GM19193 (cell line): ENCODE results near the gene BAIAP2.

ENCODE experiments used
- POLR2A ChIP-seq: IDR thresholded peaks from 4 replicates; pipeline ENCODE4 v1.6.1; 2011; ENCODE audit not compliant: insufficient read depth, insufficient read length; ENCODE audit errors: extremely low read depth

Gene BAIAP2

GRCh38 chr17:81012574-81013447 is 22.1 kb upstream of the BAIAP2 start:
- TF ChIP-seq POLR2A = no peak

- TF ChIP-seq POLR2A = no peak
Measured at GRCh38 chr17:81013642-81014041, 21.3 kb upstream of the BAIAP2 start.

- TF ChIP-seq POLR2A = no peak
Measured at GRCh38 chr17:81015136-81015535, 19.8 kb upstream of the BAIAP2 start.

- TF ChIP-seq POLR2A = no peak
Measured at GRCh38 chr17:81016575-81016974, 18.4 kb upstream of the BAIAP2 start.

GRCh38 chr17:81018044-81018802 is 16.7 kb upstream of the BAIAP2 start:
- TF ChIP-seq POLR2A = no peak

GRCh38 chr17:81019563-81020442 is 15.1 kb upstream of the BAIAP2 start:
- TF ChIP-seq POLR2A = no peak

GRCh38 chr17:81020443-81020766 is 14.5 kb upstream of the BAIAP2 start:
- no peak for TF ChIP-seq POLR2A

- no peak for TF ChIP-seq POLR2A
Measured at GRCh38 chr17:81020767-81021497, 14.0 kb upstream of the BAIAP2 start.

- no peak for TF ChIP-seq POLR2A
Measured at GRCh38 chr17:81021531-81022343, 13.2 kb upstream of the BAIAP2 start.

GRCh38 chr17:81022344-81022676 is 12.6 kb upstream of the BAIAP2 start:
- no peak for TF ChIP-seq POLR2A

GRCh38 chr17:81025065-81025740 is 9.7 kb upstream of the BAIAP2 start:
- TF ChIP-seq POLR2A = no peak

- no peak for TF ChIP-seq POLR2A
Measured at GRCh38 chr17:81025741-81026129, 9.2 kb upstream of the BAIAP2 start.
